Muscle of leg (tissue), 11 donors: Measurements from ENCODE around the gene HOXB3. TPM values are rescaled to one million over a fixed set of nuclear protein-coding genes. Genes with fewer than 3 reads are reported as not detected.

Source experiments
- DNase-seq: peaks from one replicate; pipeline ENCODE4 v3.0.0; 2013
- H3K27ac ChIP-seq: one replicate; pipeline ENCODE4 v1.5.1; 2013; ENCODE audit warnings: mild to moderate bottlenecking, low read length, control low read depth
- H3K27me3 ChIP-seq: one replicate; pipeline ENCODE4 v1.6.1; 2013; ENCODE audit warnings: low read length; ENCODE audit not compliant: control insufficient read depth, insufficient read depth
- H3K36me3 ChIP-seq: one replicate; pipeline ENCODE4 v1.6.1; 2013; ENCODE audit warnings: low read length; ENCODE audit not compliant: control insufficient read depth, insufficient read depth
- H3K4me1 ChIP-seq: one replicate; pipeline ENCODE4 v1.6.1; 2013; ENCODE audit warnings: low read length; ENCODE audit not compliant: control insufficient read depth, insufficient read depth
- H3K4me3 ChIP-seq: one replicate; pipeline ENCODE4 v1.5.1; 2013; ENCODE audit warnings: low read length, control low read depth
- H3K9me3 ChIP-seq: replicated peaks from 2 replicates; pipeline ENCODE4 v1.6.1; 2013; ENCODE audit warnings: low read depth, low read length; ENCODE audit not compliant: control insufficient read depth
- WGBS: methylation state at CpG from one replicate; pipeline ENCODE4 v1.1.5; 2013; ENCODE audit warnings: missing lambda C conversion rate; ENCODE audit not compliant: insufficient coverage; 5-methylcytosine and 5-hydroxymethylcytosine counted together
- polyA plus RNA-seq, 8 donors: library from polyadenylated mRNA; unstranded; fragments of 120-200 nt; gene quantifications; one replicate each; pipeline versions ENCODE4 v1.2.1 to v1.2.3, GENCODE V29; 2013; ENCODE audit warnings: inconsistent platforms in 1 of 8, low replicate concordance in 1 of 8; ENCODE audit not compliant: insufficient read length in 8 of 8, insufficient read depth in 1 of 8
- total RNA-seq: library from RNA; stranded (reverse); fragments of 120-200 nt; gene quantifications from one replicate; pipeline ENCODE4 v1.2.4, GENCODE V29; 2013

HOXB3 gene
- total and polyA plus RNA-seq, 9 donors = 3.1 to 14.6 (median 9.4) TPM

DNA sequence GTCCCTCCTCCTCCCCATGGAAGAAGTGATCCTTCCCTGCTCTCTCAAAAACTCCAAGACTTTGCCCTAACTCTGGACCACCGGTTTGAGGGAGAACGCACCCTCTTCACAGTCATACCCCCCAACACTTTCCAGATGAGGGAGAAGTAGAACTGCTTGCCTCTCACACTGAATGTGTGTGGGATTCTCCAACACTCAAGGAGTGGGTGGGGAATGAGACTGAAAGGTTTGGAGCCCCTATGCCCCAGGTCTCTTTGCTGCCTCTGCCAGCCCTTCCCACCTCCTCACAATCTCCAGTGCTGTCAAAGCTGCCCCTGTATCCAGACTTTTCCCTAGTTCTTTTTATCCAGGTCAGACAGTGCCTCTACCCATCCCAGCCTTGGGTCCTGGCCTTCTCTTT is 23.3 kb downstream of the HOXB3 start:
- no peak overlapping the region for H3K27ac ChIP-seq
- no peak overlapping the region for H3K4me3 ChIP-seq
- peaks cover 96% of the 10 kb centered on the region for H3K27me3 ChIP-seq
- H3K9me3 ChIP-seq = no peaks in the 10 kb centered on the region
- no CpG with 5 or more reads among the region's 2 CpGs for WGBS
- no peak for DNase-seq
- H3K4me1 ChIP-seq = peaks cover 35% of the 10 kb centered on the region
- no peaks in the 10 kb centered on the region for H3K36me3 ChIP-seq

DNA sequence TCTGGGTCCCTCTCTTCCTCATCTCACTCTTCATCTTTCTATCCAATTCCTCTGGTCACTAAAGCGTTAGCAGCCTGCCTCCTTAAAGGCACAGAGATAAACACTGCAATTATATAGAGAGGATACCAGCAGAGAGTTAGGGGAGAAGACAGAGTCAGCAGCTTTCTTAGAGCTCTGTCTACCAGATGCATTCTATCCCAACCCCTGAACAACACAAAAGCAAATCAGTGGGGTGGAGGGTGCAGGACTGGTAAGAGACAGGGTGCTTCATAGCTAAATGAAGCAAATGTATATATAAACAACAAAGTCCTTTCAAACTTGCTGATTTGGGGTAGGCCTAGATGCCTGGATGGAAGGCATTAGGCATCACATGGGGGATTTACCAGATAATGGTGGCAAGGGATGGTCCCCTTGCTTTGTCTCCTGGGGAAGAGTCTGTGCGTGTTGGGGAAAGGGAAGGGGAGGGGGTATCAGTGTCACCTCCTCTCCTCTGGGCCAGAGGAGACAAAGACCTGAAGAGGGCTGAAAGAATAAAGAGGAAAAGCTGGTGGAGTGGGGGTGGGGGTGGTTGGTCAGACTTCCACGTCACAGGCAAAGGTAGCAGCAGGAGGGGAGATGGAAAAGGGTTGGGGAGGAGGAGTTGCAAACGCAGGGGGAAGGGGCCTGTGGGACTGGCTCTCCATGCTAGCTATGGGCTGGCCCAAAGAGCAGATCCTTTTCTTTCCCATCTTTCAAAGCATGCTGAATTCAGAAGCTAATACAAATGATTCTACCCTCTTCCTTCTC is 23.9 kb downstream of the HOXB3 start:
- H3K27ac ChIP-seq = no peak overlapping the region
- 46% methylated on average over 2 of the region's 4 CpGs for WGBS
- peaks cover 96% of the 10 kb centered on the region for H3K27me3 ChIP-seq
- peaks cover 29% of the 10 kb centered on the region for H3K4me1 ChIP-seq
- no peaks in the 10 kb centered on the region for H3K9me3 ChIP-seq
- DNase-seq = no peak
- H3K4me3 ChIP-seq = no peak overlapping the region
- H3K36me3 ChIP-seq = no peaks in the 10 kb centered on the region

DNA sequence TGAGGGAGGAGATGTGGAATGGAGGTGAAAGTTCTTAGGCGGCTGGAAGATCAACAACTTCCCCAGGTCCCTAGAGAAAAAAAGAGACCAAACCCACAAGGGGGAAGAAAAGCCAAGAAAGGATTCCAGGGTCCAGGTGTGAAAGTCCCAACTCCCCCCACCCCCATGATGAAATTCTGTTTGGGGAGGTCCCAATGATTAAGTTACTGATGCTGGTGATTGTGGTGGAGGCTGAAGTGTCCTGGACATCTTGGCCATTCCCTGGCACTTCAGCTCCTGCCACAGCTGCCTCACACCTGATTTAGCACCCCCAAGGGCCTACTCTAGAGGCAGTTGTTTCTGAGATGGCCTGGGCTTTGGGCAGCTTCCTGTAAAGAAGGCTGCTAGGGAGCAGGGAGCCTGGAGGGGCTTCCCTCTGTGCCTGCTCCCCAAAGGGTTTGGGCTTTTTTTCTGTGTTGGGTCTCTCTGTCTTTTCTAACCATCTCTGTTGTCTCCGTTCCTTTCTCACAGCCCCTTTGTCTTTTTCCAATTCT is 25.0 kb downstream of the HOXB3 start:
- Histone ChIP-seq H3K4me1 (peaks cover 20% of the 10 kb centered on the region), H3K27ac (peak overlapping the region; percentile 38), H3K27me3 (peaks cover 94% of the 10 kb centered on the region), H3K9me3 (no peaks in the 10 kb centered on the region), H3K36me3 (no peaks in the 10 kb centered on the region), H3K4me3 (peak overlapping the region; percentile 48)
- no CpG with 5 or more reads among the region's 2 CpGs for WGBS
- no peak for DNase-seq

DNA sequence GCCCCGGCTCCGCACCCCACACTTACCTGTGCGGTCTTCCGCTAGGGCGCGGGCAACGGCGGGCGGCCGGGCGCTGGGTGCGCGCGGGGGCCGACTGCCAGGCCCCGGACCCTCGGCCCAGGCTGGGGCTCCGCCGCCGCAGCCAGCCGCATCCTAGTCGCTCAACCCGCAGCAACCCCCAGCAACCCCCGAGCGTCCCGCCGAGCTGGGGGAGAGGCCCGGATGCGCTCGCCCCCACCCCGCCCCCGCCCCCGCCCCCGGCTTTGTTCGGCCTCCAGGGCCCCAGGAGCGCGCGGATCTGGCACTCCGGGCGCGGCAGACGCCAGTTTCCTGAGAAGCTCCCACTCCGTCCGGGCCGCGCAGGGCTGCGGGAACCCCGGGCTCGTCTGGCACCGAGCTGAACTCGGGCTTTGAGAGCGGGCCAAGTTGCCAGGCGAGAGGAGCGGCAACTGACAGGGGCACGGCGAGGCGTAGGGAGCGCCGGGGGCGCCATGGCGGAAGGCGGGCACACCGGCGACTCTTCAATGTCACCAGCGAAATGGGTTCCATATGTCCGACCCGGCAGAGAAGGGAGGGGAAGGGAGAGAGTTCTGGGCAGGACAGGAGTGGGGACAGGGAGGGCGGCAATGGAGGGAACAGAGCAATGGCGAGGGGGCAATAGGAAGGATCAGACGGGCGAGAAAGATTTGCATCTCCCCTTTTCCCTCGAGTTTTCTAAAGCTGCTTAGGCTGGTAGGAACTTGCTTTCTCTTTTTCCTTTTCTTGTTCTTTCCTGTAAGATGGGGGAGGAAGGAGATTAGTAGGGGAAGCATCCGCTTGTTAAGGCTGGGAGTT is 25.6 kb downstream of the HOXB3 start:
- no peaks in the 10 kb centered on the region for H3K36me3 ChIP-seq
- H3K27me3 ChIP-seq = peaks cover 94% of the 10 kb centered on the region
- no peak for DNase-seq
- peak overlapping the region; percentile 48 for H3K4me3 ChIP-seq
- WGBS = 7% methylated on average over 56 of the region's 73 CpGs
- peak overlapping the region; percentile 38 for H3K27ac ChIP-seq
- peaks cover 20% of the 10 kb centered on the region for H3K4me1 ChIP-seq
- no peaks in the 10 kb centered on the region for H3K9me3 ChIP-seq

DNA sequence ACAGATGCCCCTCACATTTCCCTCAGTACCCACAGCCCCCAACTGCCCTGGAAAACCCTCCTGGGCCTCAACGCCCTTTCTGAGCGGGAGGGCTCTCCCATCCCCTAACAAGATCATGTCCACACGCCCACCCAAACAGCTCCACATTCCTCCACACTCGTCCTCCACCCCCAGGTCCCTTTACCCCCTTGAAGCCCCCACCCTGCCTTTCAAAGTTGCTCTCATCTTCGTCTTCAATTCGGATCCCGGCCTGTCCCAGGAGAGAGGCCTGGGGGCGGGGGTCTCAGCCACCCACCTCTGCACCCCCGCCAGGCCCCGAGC is 26.2 kb downstream of the HOXB3 start:
- Histone ChIP-seq H3K27ac (no peak overlapping the region), H3K36me3 (no peaks in the 10 kb centered on the region), H3K9me3 (no peaks in the 10 kb centered on the region), H3K27me3 (peaks cover 94% of the 10 kb centered on the region), H3K4me1 (peaks cover 17% of the 10 kb centered on the region), H3K4me3 (peak overlapping the region; percentile 48)
- DNase-seq = no peak
- 8% methylated on average over 9 of the region's 10 CpGs for WGBS

DNA sequence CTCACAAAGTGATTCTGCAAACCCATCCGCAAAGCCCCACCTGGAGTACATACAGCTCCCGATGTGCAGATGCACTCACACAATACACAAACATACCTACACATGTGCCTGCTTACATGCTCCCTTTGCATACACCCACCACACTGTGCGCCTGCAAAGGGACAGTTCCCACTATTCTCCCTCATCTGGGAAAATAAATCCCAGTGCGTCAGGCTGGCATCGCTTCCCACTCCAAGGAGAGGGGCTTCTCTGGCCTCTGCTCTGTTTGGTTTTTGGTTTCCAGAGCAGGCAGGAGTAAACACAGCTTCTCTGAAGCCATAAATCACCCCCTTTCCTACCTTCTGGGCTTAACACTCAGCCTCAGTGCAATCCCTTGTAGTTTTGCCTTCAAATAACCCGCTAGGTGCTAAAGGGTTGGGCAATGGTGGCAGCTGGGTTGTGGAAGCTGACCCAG is 26.6 kb downstream of the HOXB3 start:
- H3K36me3 ChIP-seq = no peaks in the 10 kb centered on the region
- peaks cover 94% of the 10 kb centered on the region for H3K27me3 ChIP-seq
- H3K4me1 ChIP-seq = peaks cover 17% of the 10 kb centered on the region
- H3K27ac ChIP-seq = no peak overlapping the region
- WGBS = 45% methylated on average over 5 of the region's 6 CpGs
- no peak for DNase-seq
- peak overlapping the region; percentile 48 for H3K4me3 ChIP-seq
- no peaks in the 10 kb centered on the region for H3K9me3 ChIP-seq

DNA sequence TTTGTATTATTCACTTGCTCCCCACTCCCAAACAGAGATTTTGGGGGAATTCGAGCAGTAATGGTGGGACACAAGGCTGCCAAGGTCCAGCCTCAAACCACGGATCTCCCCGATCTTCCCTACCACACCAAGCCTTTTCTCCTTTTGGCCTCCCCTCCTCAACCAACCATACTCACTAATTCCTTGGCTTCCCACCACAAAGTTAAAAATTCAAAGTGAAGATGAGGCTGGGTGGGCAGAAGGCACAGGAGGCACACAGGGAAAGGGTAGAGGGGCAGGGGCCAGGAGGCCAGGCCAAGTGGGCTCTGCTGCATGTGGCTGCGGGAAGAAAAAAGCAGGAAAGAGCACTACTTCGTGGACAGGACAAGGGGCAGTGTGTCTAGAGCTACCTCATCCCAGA is 27.1 kb downstream of the HOXB3 start:
- Histone ChIP-seq H3K27me3 (peaks cover 94% of the 10 kb centered on the region), H3K4me3 (no peak overlapping the region)
- 51% methylated on average over 2 of the region's 5 CpGs for WGBS

DNA sequence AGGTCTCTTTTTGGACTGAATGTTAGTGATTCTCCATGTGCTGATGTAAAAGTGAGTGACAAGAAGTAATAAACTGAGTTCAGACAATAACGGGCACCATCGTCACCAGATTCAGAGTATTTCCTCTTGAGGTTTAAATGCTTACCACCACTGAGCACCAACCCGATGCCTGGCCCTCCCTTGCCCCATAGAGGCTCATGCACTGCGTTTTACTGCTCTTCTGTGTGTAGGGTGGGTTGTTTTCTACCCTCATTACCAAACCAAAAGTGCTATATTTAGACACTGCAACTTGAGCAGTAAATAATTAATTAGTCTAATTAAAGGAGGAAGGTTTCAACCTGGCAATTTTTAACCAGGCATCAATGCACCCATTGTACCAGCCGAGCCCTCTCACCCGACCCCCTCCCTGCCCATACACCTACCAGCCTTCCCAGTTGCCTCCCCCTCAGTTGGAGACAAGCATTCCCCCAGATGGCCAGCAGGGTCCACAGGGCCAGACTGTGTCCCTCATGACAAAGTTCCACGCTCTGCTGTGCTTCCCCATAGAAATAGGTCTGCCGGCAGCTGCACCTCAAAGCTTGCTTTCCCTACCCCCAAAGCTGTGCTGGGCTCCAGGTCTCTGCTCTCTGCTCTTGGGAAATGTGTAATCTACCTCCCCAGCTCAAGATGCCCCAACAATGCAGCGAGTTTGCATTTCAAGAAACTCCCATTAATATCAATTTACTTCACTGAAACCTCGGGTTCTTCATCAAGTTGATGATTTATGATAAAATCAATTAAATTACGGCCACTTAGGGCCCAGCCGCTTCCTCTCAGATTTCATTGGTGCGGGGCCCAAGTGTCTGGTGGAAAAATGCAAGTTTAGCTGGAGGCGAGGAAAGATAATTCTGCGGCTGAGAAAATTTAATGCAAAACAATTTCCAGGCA is 27.9 kb downstream of the HOXB3 start:
- Histone ChIP-seq H3K4me1 (peaks cover 17% of the 10 kb centered on the region), H3K9me3 (no peaks in the 10 kb centered on the region), H3K27ac (no peak overlapping the region), H3K4me3 (no peak overlapping the region), H3K36me3 (no peaks in the 10 kb centered on the region), H3K27me3 (peaks cover 94% of the 10 kb centered on the region)
- DNase-seq = no peak
- 44% methylated on average over 7 of the region's 15 CpGs for WGBS

More for the DNA sequence above, 27.1 kb downstream of the HOXB3 start:
- DNase-seq = no peak
- H3K36me3 ChIP-seq = no peaks in the 10 kb centered on the region
- peaks cover 17% of the 10 kb centered on the region for H3K4me1 ChIP-seq
- H3K27ac ChIP-seq = no peak overlapping the region
- no peaks in the 10 kb centered on the region for H3K9me3 ChIP-seq

DNA sequence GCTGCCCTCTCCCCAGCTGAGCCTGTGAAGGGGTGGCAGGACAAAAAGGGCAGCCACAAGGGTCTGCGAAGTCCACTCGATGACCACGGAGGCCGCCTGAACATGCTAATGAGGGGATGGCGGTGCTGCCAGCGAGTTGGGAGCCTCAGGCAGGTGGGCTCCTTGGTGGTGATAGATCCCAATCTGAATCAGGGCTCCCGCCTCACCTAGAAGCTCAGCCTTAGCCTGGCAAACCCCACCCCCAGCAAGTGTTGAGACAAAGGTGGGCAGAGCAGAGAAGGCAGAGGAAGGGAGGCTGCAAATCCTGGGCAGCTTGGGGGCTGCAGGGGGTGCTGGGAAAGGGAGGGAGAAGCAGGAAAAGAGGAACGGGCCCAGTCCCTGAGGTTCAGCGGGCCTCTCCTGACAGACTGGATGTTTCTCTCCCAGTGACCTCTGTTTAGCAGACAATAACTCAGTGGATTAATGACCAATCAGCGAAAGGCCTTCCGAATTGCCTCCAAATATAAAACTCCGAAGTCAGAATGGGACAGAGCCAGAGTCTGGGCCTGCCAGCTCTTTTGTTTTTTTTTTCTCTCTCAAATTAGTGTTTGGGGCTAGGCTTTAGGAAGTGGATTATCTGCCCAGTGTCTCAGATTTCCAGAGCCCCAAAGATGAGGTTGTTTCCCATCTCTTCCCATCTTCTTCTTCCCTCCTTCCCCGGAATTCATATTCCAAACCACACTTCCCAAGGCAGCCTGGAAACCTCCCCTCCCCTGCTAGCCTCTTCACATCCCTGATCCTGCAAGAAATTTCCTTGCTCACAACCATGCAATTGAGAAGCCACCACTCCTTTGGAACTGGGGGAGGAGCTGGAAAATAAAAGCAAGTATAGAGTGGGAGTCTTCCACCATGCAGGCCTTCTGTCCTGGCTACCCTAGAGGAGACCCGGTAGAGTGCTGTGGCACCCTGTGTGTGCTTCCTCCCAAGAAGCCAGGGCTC is 29.9 kb downstream of the HOXB3 start:
- Histone ChIP-seq H3K4me1 (peaks cover 18% of the 10 kb centered on the region), H3K27me3 (peaks cover 90% of the 10 kb centered on the region), H3K27ac (no peak overlapping the region), H3K9me3 (no peaks in the 10 kb centered on the region), H3K36me3 (no peaks in the 10 kb centered on the region), H3K4me3 (no peak overlapping the region)
- DNase-seq = no peak
- WGBS = 39% methylated on average over 4 of the region's 14 CpGs
